Osteocyte (in vitro differentiated cells): ENCODE results near the gene FGGY. TPM values are rescaled to one million over a fixed set of nuclear protein-coding genes. Genes with fewer than 3 reads are reported as not detected.
"Not testable (repeated sequence)": the region's sequence is repeated elsewhere in the genome, so short reads cannot be mapped to it uniquely, and the experiment has no call there.

Source experiments
- DNase-seq: peaks from one replicate; pipeline ENCODE4 v3.0.0; 2021; ENCODE audit warnings: mixed read lengths; ENCODE audit not compliant: unreplicated experiment; ENCODE audit errors: extremely low spot score
- H3K27ac Mint-ChIP-seq: one replicate; pipeline ENCODE4 v1.8.0; 2021; ENCODE audit warnings: mild to moderate bottlenecking, mixed read lengths; ENCODE audit not compliant: unreplicated experiment
- H3K27me3 Mint-ChIP-seq: one replicate; pipeline ENCODE4 v1.8.0; 2021; ENCODE audit warnings: mixed read lengths; ENCODE audit not compliant: unreplicated experiment
- H3K36me3 Mint-ChIP-seq: one replicate; pipeline ENCODE4 v1.8.0; 2021; ENCODE audit warnings: mixed read lengths; ENCODE audit not compliant: unreplicated experiment
- H3K4me1 Mint-ChIP-seq: one replicate; pipeline ENCODE4 v1.8.0; 2021; ENCODE audit warnings: mixed read lengths; ENCODE audit not compliant: unreplicated experiment
- H3K4me3 Mint-ChIP-seq: one replicate; pipeline ENCODE4 v1.8.0; 2021; ENCODE audit warnings: mild to moderate bottlenecking, moderate library complexity, mixed read lengths; ENCODE audit not compliant: unreplicated experiment
- H3K9me3 Mint-ChIP-seq: one replicate; pipeline ENCODE4 v1.8.0; 2021; ENCODE audit warnings: mixed read lengths; ENCODE audit not compliant: unreplicated experiment
- total RNA-seq: library from RNA; stranded (reverse); gene quantifications from 2 replicates; pipeline ENCODE4 v1.2.1, GENCODE V29; 2021
- TF ChIP-seq, protein P1 (sequence below): fragments of 200-600 bp; sonication (generic); IDR thresholded peaks from 2 replicates; pipeline ENCODE4 v1.5.0; 2021; ENCODE audit warnings: antibody characterized with exemption, mild to moderate bottlenecking, moderate library complexity

FGGY gene
- total RNA-seq, 1 donor from 2014 or later = 9.1 TPM

DNA sequence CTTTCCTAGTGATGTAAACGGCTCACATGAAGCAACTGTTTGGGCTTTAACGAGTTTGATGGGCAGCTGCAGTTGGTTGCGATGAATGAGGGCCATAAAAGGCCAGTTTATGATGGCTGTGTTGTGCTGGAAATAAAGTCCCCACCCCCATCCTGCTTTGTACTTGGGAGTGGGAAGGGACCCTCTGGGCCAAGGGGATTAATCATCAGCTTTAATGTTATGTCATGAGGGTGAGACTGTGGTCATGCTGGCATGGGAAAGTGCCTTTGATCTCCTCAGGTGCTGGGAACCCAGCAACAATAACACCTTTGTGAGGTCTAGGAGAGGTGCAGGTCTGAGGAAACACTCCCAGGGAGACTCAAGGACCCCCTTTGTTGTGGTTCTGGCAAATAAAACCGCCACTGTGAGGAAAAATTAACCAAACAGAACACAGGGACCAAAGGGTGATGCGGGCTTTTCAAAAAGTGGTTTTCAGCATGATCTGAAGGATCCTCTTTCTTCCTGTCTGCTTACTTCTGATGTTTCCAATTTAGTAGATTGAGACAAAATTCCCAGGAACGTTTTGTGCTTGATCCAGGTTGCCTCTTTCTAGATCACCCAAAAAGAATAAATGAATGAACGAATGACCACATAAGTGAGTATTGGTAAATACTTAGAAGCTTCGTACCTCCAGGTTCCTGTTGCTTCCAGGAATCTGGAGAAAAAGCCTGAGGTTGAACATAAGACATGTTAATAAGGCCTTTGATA is 260.1 kb downstream of the FGGY start:
- H3K4me1 Mint-ChIP-seq = peaks cover 5% of the 10 kb centered on the region
- peaks cover 20% of the 10 kb centered on the region for H3K9me3 Mint-ChIP-seq
- H3K27me3 Mint-ChIP-seq = no peaks in the 10 kb centered on the region
- H3K27ac Mint-ChIP-seq = no peak overlapping the region
- no peak overlapping the region for H3K4me3 Mint-ChIP-seq
- DNase-seq = no peak
- TF ChIP-seq, protein P1, sequence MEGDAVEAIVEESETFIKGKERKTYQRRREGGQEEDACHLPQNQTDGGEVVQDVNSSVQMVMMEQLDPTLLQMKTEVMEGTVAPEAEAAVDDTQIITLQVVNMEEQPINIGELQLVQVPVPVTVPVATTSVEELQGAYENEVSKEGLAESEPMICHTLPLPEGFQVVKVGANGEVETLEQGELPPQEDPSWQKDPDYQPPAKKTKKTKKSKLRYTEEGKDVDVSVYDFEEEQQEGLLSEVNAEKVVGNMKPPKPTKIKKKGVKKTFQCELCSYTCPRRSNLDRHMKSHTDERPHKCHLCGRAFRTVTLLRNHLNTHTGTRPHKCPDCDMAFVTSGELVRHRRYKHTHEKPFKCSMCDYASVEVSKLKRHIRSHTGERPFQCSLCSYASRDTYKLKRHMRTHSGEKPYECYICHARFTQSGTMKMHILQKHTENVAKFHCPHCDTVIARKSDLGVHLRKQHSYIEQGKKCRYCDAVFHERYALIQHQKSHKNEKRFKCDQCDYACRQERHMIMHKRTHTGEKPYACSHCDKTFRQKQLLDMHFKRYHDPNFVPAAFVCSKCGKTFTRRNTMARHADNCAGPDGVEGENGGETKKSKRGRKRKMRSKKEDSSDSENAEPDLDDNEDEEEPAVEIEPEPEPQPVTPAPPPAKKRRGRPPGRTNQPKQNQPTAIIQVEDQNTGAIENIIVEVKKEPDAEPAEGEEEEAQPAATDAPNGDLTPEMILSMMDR = no peak
- H3K36me3 Mint-ChIP-seq = peaks cover 5% of the 10 kb centered on the region

DNA sequence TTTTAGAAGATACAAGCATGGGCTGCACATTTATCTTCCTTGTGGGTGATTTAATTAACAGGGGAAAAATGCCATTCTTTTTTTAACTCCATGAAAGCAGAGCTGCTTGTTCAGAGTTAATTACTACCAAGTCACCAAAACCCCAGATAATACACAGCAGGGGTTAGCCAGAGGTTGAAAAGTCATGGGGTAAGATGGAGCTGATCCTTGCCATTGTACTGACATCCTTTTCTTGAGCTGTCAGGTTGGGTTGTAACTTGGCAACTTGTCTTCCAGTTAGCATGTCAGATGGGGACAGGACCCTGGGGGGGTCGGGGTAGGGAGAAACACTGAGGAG is 260.6 kb downstream of the FGGY start:
- Mint-ChIP-seq H3K27ac (no peak overlapping the region), H3K4me1 (peaks cover 5% of the 10 kb centered on the region), H3K36me3 (peaks cover 5% of the 10 kb centered on the region), H3K4me3 (no peak overlapping the region), H3K9me3 (peaks cover 20% of the 10 kb centered on the region), H3K27me3 (no peaks in the 10 kb centered on the region)
- DNase-seq = no peak
- TF ChIP-seq, protein P1 = no peak

DNA sequence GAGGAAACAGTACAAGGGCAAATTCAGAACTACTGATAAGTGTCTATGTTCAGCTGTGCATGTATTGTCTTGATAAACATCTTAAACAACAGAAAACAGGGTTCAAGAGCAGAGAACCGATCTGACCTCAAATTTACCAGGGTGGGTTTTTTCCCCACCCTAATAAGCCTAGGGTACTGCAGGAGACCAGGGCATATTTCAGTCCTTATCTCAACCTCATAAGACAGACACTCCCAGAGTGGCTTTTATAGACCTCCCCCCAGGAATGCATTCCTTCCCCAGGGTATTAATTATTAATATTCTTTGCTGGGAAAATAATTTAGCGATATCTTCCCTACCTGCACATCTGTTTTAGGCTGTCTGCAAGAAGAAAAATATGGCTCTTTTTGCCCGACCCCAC is 261.7 kb downstream of the FGGY start:
- DNase-seq, H3K4me1 Mint-ChIP-seq, H3K27ac Mint-ChIP-seq, H3K27me3 Mint-ChIP-seq, H3K4me3 Mint-ChIP-seq, H3K36me3 Mint-ChIP-seq: not testable (repeated sequence)
- H3K9me3 Mint-ChIP-seq = peaks cover 20% of the 10 kb centered on the region

DNA sequence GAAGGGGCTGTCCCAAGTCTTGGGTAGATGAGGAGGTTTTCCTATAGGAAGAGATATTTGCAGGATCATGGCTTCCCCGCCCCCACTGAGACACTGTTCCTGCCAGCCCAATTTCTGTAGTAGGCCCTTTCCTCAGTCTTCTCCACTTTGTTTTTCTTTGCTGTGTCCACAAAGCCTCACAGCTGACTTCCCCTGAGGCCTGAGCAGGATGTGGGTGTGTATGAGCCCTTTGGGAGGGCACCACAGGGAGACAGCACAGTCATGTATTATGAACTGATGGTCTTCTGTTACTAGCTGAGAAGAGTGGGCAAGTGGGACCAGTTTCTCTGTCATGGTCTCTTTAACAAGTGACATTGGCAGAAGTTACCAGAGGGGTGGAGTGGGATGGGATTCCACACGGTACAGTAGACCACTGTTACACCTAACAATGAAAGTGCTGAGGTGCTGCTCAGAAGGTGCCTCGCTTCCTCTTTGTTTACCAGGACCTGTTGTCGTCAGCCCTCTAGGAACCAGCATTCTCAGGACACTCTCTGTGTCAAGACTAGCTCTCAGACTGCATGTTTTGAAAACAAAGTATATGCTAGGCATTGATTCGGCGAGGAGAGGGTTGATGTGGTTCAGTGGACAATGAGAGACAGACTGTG is 264.0 kb downstream of the FGGY start:
- Mint-ChIP-seq H3K4me1 (peaks cover 5% of the 10 kb centered on the region), H3K36me3 (peaks cover 3% of the 10 kb centered on the region), H3K27me3 (no peaks in the 10 kb centered on the region), H3K4me3 (no peak overlapping the region), H3K9me3 (peaks cover 20% of the 10 kb centered on the region), H3K27ac (no peak overlapping the region)
- TF ChIP-seq, protein P1 = no peak
- DNase-seq = no peak

DNA sequence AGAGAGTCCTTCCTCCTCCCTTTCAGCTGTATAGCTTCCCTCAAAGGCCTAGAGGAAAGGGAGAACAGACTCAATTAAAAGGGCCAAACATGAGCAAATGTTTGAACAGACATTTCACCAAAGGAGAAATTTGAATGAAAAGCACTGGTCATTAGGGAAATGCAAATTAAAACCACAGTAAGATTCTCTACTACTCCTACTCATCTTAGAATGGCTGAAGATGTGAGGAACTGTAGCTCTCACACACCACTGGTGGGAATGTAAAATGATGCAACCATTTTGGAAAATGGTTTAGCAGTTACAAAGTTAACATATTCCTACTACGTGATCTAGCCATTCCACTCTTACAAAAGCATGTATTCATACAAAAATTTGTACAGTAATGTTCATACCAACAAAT is 264.9 kb downstream of the FGGY start:
- no peak for DNase-seq
- Mint-ChIP-seq H3K4me1 (peaks cover 5% of the 10 kb centered on the region), H3K36me3 (peaks cover 3% of the 10 kb centered on the region), H3K27me3 (no peaks in the 10 kb centered on the region), H3K4me3 (no peak overlapping the region), H3K27ac (no peak overlapping the region), H3K9me3 (peaks cover 20% of the 10 kb centered on the region)
- TF ChIP-seq, protein P1 = no peak
